Measurements from ENCODE around the gene CDH22.

- no peak for TF ChIP-seq CTCF (conservative IDR thresholded peaks at IDR 0.05 in 1 of 2, IDR thresholded peaks at IDR 0.05 in 1 of 2; ENCODE audit: low read depth in 1 of 2, low read length in 2 of 2)
- no peak for TF ChIP-seq EZH2 (IDR thresholded peaks at IDR 0.05; ENCODE audit: low read length, missing control alignments)
Measured at GRCh38 chr20:46324379-46324778, 16.1 kb upstream of the CDH22 start.
